AG08396 (cell line): ENCODE measurements around the gene MTUS2.

Experiments
- DNase-seq: peaks from one replicate; pipeline ENCODE4 v3.0.0; 2012; ENCODE audit warnings: low spot score, mixed read lengths

The MTUS2 gene

DNA sequence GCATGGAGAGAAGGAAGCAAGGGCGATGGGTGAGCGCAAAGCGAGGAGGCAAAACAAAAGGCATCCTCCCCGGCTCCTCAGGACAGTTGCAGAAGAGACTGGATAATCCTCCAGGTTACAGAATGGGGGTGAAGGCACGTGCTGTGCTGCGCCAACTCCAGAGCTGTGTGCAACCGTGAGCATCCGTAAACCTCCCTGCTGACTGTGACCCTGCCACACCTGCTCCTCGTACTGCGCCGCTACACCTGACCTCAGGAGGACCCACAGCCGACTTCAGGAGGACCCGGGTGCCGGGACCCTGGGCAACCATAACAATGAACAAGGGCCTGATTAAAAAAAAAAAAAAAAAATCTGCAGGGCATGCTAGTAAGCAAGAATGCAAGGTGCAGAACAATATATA is 706.6 kb downstream of the MTUS2 start:
- DNase-seq = no peak

DNA sequence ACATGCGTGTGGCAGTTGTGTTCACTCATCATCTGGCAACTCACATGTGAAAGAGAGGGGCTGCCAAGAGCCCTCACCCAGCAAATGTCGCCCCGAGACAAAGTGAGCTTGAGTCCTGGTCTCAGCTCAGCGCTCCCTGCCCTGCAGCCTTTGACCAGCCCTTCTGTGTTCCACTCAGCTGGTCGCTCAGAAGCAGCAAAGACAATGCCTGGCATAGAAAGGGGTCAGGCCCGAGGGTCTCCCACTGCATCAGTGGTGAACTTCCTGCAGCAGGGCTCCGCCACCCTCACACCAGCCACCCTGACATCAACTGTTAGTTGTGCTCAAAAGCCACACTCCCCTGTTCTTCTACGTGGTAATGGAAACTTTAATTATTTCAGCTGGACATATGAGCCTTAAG is 707.4 kb downstream of the MTUS2 start:
- DNase-seq = no peak

DNA sequence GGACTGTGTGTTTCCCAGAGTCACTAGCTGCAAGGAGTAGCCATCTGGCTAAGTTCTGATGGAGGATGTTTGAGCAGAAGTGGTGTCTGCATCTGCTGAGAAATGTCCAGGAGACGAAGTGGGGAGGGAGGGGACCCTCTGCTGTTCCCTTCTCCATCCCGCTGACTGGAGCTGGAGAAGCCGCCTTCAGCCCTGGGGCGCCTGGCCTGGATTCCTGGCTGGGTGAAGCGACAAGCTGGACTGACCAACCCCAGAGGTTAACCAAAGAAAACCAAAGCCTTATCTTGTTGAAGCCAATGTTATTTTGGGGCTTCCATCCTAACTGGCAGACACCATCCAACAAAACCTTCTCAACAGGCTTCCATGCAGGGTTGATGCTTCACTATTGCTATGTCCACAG is 707.8 kb downstream of the MTUS2 start:
- DNase-seq = no peak

DNA sequence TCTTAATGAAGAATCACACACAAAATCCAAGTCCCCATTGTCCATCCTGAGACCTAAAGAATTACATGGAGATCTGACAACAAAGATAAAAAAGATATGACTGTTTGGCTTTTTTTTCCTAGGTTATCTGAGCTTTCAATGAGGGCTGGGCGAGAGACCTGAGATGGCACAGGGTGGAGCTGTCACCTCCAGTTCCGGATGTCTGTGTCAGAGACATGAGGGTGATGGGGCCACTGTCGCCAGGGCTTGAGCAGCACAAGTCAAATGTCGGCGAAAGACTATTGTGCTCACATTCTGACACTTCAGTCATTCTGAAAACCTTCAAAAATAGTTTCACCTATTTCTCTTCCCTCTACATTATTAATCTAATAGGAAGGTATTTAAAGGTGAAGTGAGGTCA is 709.6 kb downstream of the MTUS2 start:
- DNase-seq = no peak

DNA sequence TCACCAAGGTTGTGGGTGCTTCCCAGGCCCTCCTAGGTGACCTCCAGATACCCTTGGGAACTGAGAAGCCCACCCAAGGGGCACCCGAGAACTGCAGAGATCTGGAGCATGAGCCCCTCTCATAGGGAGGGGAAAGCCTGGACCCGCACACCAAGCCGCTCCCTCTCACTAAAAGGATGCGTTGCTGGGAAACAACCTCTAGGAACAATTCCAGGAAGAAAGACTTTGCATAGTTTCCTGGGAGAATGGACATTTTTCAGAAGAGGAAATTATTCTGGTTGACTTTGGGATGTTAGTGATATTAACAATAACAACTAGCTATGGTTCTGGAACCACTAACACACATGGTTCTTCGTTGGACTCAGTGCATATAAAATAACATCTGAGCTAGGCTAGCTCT is 710.8 kb downstream of the MTUS2 start:
- DNase-seq = no peak

DNA sequence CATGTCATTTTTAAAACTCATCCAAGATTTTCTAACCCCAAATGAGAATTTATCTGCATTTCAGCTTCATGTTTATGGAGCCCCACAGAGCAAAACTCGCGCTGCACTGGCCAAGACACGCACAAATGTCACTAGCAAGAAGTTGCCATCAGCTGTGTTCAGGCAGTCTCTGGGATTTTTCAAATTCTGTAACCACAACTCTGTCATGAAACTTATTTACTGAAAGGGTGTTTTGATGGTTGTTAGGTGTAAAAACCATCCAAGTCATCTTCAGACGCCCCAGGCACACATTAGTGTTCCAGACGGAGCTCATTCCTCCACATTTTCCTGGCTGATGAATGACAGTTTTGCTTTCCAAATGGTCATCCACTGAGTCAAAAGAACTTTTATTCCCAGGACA is 712.0 kb downstream of the MTUS2 start:
- no peak for DNase-seq

DNA sequence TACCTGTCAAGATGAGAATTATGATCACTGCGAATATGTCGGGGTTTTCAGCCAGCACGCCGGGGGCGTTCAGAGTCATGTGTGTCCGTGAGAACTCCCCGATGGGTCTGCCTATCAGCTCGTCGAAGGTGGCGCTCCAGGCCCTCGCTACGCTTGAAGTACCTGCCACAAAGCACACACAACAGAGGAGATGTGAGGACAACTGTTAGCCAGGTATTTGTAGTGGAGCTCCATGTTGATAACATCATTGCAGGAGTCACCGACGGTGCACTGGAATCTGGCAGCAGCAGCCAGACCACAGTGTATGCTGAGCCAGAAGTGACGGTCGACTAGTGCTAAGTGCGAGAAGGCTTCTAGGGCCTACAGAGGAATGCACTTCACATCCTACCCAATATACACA is 712.7 kb downstream of the MTUS2 start:
- no peak for DNase-seq

DNA sequence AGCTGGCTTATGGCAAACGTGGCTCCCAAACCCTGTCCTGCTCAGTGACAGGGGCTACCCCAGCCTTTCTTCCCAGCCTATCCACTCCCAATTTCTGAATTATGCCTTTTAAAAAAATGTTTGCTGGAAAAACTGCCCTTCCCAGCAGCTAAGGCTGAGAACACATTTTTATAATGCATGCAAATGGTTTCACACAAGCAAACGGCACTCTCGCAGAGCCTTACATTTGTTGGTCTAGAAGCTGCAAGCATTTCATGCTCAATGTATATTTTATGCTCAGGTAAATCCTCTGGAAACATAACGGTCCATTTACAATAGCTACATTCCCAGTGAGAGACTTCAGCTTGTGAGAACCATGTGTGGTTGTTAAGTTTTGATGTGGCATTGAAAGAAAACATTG is 713.9 kb downstream of the MTUS2 start:
- no peak for DNase-seq

DNA sequence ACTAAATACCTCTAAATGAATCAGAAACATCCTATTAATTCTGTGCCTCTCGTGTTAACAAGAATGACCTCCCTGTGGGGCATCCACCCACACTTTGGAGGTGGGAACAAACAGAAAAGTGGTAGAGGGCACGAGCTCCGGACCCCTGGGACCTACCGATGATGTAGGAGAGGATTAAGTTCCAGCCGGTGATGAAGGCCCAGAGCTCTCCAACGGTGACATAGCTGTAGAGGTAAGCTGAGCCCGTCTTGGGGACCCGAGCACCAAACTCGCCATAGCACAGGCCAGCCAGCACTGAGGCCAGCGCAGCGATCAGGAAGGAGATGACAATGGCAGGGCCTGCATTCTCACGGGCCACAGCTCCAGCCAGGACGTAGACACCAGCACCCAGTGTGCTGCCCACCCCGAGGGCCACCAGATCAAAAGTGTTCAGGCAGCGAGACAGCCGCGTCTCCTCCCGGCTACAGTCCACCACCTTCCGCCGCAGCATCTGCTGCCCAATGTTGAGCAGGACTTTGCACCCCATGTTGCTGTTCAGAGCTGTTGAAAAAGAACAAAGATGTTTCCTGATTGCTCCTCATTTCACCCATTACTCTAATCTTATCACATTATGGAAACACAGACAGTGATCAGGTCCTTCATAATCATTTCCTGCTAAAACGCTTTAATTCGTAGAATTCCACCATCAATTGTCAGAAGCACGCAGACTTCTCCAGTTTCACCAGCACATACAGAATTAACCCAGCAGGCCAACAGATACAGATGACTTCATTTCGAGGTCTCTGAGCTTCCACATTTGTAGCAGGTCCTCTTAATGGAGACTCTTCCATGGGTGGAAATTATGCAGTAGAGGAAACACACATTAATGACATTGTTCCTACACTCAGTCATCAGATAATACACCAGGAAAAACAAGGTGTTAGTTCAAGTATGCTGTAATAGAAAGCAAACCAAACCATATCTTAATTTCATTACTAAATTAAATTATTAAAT is 715.8 kb downstream of the MTUS2 start:
- no peak for DNase-seq

DNA sequence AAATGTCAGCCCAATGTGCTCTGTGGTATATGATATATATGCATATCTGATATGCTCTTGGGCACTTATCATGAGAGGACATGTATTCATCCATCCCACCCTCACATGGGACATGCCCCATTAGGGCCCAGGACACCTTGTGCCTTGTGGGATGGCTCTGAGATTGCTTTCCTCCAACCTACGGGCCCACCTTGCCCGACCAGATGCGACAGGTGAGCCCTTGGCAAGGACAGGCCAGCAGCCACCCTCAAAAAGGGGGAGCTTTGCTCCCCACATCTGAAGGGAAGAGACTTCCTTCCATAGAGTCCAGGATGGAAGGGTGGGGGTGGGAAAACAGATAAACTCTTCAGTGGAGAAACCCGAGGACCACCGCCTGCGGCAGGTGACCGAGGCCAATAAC is 716.7 kb downstream of the MTUS2 start:
- DNase-seq = no peak

DNA sequence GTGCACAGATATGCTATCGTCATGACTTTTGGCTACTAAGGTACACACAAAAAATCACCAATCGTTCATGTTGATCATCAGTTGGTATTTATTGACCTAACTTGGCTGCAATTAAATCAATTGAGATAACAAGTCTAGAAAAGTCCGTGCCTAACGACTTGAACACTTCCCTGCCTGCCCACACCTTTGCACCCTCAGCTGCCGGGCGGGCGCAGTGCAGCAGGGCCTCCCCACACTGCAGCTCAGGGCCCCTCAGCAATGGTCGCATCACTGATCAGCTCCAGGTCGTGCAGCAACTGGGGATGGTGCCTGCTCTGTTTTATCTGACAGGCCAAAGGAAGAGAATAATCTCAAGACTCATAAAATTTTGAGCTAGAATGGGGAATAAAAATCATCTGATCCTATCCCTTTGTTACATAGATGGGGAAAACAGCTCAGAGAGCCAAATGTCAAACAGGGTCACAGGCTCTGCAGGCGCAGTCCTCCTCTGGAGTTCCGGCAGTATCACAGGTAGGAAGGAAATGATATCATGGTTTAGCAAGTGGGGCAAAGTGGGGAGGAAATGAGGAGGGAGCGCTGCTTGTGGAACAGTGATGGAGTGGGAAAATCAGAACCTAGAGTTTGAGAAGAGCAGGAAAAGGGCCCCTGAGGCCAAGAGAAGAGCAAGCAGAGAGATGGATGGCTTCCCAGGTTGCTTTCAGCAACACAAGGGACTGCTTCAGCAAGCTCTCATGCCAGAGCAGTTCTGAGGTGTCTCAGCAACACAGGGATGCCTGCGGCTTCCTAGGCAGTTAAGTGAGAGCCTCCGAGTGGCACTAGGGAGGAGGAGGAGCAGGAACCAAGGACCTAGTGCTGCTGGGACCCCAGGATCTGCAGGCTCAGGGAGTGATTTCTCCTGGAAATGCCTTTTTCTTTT is 717.9 kb downstream of the MTUS2 start:
- DNase-seq = no peak

DNA sequence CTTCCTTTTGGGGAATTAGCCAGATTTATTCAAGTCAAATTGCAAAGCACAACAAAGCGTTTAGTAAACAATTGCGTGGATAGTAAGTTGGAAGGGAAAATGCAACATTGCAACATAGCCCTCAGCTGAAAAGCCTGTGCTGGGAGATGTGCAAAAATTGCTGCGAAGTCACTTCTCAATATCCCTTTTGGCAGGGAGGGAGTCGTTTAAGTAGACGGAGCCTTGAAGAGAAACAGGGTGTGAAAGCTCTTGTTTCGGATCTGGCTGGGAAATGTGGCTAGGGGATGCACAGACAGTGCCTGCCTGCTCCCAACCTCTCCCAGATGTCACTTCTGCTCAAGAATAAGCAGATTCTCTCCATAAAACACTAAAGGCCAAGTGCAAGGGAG is 718.5 kb downstream of the MTUS2 start:
- no peak for DNase-seq

DNA sequence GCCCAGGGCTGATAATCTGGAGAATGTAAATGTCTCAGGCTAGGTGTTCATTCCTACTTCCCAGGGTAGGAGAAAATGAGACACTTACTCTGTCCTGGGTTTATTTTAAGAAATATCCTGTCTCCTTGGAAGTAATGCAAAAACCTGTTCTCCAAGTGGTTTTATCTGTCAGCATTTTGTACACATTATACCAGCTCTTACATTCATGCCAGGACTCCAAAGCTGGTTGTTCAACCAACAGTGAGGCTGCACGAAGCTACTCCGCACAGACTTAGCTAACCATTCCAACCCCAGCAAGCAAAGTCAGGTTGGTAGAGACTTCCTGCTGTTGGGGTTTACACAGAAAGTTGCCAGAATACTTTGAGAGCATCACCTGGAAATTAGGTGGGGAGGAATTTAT is 719.7 kb downstream of the MTUS2 start:
- no peak for DNase-seq

DNA sequence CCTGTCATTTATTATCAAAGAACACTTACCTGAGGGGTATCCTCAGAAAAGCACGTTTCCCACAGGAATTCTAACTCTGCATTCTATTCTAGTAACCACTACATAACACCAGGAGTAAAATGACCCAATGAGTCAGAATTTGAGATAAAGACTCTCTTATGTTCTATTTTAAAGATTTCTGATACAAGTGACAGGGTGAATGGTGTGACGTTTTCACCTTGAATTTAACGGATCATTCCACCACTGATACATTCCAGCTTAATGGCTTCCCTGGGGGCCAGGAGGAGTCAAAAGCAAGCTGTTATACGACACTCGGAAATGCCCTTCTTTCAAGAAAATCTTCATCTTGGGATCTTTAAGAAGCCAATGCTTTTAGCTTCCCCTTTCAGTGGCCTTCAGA is 720.2 kb downstream of the MTUS2 start:
- no peak for DNase-seq

DNA sequence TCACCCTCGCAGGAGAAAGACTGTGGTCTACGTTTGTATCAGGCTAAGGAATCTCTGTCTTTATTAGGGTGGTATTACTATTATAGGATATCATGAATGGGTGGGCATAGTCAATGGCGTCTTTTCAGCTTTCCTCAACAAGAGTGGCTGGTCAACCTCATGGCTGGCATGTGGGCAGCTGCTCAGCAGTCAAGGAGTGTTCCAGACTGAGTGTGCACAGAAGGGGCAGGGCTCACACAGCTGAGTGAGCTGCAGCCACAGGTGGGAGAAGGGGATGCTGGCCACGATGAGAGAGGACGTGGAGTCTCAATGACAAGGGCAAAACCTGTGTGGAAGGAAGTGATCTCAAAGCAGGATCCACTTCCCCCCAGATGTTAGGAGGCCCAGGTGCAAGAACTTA is 720.7 kb downstream of the MTUS2 start:
- no peak for DNase-seq

DNA sequence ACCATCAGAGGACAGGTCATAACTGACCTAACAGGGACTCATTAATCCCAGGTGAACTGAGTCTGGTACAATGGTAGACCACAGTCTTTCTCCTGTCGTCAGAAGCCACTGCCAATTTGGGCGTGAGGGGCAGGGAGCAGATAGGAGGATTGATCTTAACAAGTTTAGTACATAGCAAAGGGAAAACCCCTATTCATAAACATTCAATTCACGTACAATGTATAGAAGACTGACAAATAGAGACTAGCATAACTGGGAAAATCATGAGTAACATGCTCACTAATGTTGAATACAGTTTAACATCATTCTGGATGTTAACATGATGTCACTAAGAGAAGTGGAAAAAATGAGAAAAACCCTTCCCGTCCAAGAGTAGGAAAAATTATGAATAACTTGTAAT is 721.3 kb downstream of the MTUS2 start:
- DNase-seq = no peak

DNA sequence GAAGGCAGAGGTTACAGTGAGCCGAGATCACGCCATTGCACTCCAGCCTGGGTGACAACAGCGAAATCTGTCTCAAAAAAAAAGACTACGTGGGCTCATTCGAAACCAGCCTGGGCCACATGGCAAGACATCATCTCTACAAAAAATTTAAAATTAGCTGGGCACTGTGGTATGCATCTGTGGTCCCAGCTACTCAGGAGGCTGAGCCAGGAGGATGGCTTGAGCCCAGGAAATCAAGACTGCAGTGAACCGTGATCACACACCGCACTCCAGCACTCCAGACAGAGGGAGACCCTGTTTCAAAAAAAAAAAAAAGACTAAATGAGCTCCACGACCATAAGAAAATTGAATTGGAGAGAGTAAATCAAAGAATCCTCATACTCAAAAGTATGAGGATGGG is 722.2 kb downstream of the MTUS2 start:
- DNase-seq = no peak

DNA sequence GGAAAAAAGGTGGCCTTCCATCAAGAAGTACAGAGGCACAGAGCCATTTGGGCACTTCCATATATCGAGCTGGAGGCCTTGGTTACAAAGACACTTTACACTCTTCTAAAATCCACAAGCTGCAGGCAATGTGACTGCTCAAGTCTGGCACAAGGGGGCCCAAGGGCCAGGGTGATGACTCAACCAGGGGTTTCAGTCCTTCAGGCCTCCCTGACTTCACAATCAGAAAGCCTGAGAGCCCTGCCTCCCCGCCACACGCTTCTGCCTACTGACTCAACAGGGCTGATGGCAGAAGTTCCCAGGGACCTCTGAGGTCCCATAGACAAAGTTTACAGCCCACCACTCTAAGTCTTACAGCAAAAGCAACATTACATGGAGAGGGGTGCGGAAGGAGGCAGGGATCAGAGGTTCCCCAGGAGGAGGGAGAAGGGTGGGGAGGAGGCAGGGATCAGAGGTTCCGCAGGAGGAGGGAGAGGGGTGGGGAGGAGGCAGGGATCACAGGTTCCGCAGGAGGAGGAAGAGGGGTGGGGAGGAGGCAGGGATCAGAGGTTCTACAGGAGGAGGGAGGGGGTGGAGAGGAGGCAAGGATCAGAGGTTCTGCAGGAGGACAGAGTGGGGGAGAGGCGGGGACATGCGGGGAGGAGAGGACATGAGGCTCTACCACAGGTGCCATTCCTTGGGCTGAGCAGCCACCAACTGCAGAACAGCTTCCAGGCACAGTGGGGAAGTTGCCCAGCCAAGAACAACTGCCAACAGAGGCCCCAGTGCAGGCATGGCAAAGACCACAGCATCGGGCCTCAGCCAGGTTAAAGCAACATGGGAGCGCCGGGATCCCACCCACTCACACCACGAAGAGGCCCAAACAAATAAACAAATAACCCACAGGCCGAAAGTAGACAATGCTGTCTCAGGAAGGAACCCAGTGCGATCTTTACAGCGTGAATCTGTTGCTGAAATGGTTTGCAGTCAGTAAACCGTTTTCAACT is 723.4 kb downstream of the MTUS2 start:
- no peak for DNase-seq

DNA sequence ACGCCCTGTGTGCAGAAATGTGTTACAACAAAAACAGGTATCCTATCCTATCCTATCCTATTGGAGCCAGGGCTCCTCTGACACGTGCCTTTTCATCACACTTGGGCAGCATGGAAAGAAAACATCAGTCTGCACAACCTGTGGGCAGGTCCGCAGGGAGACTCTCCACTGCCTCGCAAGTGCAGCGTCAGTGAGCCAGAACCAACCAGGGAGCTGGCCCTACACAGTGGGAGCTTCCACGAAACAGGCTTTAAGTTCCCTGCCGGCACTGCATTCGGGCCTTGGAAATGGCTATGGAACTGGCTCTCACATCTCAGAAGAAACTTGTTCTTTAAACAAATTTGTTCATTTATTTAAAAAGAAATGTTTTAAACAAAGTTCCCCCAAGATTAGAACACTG is 725.8 kb downstream of the MTUS2 start:
- no peak for DNase-seq

DNA sequence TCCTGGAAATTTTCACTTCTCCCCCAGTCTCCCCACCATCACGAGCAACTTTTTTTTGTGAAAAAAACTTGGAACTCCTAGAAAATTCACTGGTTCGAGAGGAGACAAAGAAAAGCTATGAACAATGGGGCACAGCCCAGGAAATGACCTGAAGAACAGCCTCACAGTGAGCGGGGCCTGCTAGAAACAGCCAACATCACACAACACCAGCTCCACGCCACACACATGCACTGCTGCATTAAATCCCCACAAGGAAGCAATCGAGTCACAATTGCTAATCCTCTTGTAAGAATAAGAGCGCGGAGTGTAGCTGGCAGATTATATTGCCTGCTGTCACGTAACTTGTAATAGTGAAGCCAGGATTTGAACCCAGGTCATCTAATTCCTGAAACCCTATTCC is 726.5 kb downstream of the MTUS2 start:
- DNase-seq = no peak

DNA sequence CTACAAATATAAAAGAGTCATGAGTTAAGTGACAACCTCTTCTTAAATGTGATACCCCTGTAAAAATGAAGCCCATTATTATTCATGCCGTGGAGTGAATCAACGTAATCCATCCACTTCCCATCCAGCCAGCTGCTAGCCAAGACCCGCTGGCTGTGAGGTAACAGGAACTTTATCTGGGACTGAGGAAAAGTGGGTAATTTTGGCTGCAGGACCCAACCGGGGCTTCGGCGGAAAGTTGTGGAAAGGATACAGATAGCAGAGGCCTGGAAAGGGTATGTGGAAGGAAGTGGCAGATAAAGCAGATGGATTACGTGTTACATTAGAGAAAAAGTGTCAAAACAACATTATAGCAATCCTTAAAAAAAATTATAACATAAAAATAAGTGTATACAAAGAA is 727.0 kb downstream of the MTUS2 start:
- no peak for DNase-seq

DNA sequence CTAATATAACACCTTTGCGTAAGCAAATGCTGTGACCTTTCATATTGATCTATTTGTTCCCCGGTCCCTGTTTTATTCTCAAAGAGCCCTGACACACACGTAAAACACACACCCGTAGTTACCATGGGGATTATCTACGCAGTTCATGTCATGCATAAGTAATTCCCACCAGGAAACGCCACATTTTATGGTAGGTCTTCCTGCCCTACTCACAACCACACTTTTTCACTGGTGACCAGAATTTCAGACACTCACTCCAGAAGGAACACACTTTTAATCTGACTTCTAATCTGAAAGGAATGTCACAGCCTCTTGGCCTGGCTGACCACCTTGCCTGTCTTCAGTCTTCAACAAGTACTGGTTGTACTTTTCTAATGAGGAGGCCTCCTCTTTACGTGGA is 728.6 kb downstream of the MTUS2 start:
- no peak for DNase-seq
